ENCODE measurements around the gene EHBP1. TPM values are rescaled to one million over a fixed set of nuclear protein-coding genes. Genes with fewer than 3 reads are reported as not detected.

Gene EHBP1
- total and polyA plus RNA-seq, 2 experiments from 2014 or later = 27.2 to 47.9 TPM

DNA sequence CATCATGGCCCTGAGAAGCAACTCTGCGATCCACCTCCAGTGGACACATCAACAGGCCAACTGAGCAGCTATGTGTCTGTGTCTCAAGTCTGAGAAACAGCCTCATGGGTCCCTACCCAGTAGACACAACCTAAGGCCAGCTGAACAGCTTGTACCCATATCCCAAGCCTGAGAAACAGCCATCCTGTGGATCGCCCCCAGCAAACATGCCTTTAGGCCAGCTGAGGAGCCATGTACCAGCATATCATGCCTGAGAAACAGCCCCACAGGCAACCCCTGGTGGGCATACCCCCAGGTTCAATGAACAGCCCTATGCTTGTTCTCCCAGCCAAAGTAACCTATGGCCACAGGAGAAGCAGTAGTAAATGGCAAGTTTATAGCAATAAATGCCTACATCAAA is 218.4 kb downstream of the EHBP1 start:
- Histone ChIP-seq H3K27me3 (ENCODE audit: insufficient read depth) (no peaks in the 10 kb centered on the region), H3K79me2 (replicated peaks; ENCODE audit: insufficient read depth) (no peaks in the 10 kb centered on the region), H3K4me2 (no peak overlapping the region), H3K4me3 (no peak overlapping the region), H4K20me1 (replicated peaks; ENCODE audit: insufficient read depth) (no peaks in the 10 kb centered on the region), H2AFZ (no peak overlapping the region), H3F3A (replicated peaks; ENCODE audit: low read depth) (no peaks in the 10 kb centered on the region), H3K36me3 (ENCODE audit: insufficient read depth) (no peaks in the 10 kb centered on the region), H3K4me1 (ENCODE audit: insufficient read depth) (no peaks in the 10 kb centered on the region), H3K9me2 (ENCODE audit: insufficient read depth) (no peaks in the 10 kb centered on the region; the same call in none of the 2 replicates), H3K27ac (ENCODE audit: low read depth) (no peak overlapping the region)
- Mint-ChIP-seq H3K9me3 (peaks cover 33% of the 10 kb centered on the region), H3K27me3 (ENCODE audit: insufficient read depth, low read depth, poor library complexity) (peaks cover 2% of the 10 kb centered on the region), H3K27ac (no peak overlapping the region), H3K4me1 (no peaks in the 10 kb centered on the region; the same call in 2 of the 3 replicates), H3K36me3 (ENCODE audit: low read depth) (peaks cover 56% of the 10 kb centered on the region), H3K4me3 (no peak overlapping the region)
- TF ChIP-seq STAT1 (IDR thresholded peaks at IDR 0.05; ENCODE audit: unreplicated experiment) (no peak), JUNB (IDR thresholded peaks at IDR 0.05; ENCODE audit: unreplicated experiment) (no peak), CREB1 (CRISPR knock-in tag; IDR thresholded peaks at IDR 0.05; ENCODE audit: low read depth) (no peak), ZNF114 (CRISPR knock-in tag; IDR thresholded peaks at IDR 0.05) (no peak)
- TF ChIP-seq, protein P1, sequence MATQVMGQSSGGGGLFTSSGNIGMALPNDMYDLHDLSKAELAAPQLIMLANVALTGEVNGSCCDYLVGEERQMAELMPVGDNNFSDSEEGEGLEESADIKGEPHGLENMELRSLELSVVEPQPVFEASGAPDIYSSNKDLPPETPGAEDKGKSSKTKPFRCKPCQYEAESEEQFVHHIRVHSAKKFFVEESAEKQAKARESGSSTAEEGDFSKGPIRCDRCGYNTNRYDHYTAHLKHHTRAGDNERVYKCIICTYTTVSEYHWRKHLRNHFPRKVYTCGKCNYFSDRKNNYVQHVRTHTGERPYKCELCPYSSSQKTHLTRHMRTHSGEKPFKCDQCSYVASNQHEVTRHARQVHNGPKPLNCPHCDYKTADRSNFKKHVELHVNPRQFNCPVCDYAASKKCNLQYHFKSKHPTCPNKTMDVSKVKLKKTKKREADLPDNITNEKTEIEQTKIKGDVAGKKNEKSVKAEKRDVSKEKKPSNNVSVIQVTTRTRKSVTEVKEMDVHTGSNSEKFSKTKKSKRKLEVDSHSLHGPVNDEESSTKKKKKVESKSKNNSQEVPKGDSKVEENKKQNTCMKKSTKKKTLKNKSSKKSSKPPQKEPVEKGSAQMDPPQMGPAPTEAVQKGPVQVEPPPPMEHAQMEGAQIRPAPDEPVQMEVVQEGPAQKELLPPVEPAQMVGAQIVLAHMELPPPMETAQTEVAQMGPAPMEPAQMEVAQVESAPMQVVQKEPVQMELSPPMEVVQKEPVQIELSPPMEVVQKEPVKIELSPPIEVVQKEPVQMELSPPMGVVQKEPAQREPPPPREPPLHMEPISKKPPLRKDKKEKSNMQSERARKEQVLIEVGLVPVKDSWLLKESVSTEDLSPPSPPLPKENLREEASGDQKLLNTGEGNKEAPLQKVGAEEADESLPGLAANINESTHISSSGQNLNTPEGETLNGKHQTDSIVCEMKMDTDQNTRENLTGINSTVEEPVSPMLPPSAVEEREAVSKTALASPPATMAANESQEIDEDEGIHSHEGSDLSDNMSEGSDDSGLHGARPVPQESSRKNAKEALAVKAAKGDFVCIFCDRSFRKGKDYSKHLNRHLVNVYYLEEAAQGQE (IDR thresholded peaks at IDR 0.05; ENCODE audit: unreplicated experiment) = no peak
- TF ChIP-seq, protein P2, sequence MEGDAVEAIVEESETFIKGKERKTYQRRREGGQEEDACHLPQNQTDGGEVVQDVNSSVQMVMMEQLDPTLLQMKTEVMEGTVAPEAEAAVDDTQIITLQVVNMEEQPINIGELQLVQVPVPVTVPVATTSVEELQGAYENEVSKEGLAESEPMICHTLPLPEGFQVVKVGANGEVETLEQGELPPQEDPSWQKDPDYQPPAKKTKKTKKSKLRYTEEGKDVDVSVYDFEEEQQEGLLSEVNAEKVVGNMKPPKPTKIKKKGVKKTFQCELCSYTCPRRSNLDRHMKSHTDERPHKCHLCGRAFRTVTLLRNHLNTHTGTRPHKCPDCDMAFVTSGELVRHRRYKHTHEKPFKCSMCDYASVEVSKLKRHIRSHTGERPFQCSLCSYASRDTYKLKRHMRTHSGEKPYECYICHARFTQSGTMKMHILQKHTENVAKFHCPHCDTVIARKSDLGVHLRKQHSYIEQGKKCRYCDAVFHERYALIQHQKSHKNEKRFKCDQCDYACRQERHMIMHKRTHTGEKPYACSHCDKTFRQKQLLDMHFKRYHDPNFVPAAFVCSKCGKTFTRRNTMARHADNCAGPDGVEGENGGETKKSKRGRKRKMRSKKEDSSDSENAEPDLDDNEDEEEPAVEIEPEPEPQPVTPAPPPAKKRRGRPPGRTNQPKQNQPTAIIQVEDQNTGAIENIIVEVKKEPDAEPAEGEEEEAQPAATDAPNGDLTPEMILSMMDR (conservative IDR thresholded peaks at IDR 0.05; ENCODE audit: low read depth in 2 of 2) = no peak
- TF ChIP-seq, protein P3, sequence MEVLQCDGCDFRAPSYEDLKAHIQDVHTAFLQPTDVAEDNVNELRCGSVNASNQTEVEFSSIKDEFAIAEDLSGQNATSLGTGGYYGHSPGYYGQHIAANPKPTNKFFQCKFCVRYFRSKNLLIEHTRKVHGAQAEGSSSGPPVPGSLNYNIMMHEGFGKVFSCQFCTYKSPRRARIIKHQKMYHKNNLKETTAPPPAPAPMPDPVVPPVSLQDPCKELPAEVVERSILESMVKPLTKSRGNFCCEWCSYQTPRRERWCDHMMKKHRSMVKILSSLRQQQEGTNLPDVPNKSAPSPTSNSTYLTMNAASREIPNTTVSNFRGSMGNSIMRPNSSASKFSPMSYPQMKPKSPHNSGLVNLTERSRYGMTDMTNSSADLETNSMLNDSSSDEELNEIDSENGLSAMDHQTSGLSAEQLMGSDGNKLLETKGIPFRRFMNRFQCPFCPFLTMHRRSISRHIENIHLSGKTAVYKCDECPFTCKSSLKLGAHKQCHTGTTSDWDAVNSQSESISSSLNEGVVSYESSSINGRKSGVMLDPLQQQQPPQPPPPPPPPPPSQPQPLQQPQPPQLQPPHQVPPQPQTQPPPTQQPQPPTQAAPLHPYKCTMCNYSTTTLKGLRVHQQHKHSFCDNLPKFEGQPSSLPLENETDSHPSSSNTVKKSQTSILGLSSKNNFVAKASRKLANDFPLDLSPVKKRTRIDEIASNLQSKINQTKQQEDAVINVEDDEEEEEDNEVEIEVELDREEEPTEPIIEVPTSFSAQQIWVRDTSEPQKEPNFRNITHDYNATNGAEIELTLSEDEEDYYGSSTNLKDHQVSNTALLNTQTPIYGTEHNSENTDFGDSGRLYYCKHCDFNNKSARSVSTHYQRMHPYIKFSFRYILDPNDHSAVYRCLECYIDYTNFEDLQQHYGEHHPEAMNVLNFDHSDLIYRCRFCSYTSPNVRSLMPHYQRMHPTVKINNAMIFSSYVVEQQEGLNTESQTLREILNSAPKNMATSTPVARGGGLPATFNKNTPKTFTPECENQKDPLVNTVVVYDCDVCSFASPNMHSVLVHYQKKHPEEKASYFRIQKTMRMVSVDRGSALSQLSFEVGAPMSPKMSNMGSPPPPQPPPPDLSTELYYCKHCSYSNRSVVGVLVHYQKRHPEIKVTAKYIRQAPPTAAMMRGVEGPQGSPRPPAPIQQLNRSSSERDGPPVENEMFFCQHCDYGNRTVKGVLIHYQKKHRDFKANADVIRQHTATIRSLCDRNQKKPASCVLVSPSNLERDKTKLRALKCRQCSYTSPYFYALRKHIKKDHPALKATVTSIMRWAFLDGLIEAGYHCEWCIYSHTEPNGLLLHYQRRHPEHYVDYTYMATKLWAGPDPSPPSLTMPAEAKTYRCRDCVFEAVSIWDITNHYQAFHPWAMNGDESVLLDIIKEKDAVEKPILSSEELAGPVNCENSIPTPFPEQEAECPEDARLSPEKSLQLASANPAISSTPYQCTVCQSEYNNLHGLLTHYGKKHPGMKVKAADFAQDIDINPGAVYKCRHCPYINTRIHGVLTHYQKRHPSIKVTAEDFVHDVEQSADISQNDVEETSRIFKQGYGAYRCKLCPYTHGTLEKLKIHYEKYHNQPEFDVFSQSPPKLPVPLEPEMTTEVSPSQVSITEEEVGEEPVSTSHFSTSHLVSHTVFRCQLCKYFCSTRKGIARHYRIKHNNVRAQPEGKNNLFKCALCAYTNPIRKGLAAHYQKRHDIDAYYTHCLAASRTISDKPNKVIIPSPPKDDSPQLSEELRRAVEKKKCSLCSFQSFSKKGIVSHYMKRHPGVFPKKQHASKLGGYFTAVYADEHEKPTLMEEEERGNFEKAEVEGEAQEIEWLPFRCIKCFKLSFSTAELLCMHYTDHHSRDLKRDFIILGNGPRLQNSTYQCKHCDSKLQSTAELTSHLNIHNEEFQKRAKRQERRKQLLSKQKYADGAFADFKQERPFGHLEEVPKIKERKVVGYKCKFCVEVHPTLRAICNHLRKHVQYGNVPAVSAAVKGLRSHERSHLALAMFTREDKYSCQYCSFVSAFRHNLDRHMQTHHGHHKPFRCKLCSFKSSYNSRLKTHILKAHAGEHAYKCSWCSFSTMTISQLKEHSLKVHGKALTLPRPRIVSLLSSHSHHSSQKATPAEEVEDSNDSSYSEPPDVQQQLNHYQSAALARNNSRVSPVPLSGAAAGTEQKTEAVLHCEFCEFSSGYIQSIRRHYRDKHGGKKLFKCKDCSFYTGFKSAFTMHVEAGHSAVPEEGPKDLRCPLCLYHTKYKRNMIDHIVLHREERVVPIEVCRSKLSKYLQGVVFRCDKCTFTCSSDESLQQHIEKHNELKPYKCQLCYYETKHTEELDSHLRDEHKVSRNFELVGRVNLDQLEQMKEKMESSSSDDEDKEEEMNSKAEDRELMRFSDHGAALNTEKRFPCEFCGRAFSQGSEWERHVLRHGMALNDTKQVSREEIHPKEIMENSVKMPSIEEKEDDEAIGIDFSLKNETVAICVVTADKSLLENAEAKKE (CRISPR knock-in tag; IDR thresholded peaks at IDR 0.05) = no peak
- TF ChIP-seq, protein P4, sequence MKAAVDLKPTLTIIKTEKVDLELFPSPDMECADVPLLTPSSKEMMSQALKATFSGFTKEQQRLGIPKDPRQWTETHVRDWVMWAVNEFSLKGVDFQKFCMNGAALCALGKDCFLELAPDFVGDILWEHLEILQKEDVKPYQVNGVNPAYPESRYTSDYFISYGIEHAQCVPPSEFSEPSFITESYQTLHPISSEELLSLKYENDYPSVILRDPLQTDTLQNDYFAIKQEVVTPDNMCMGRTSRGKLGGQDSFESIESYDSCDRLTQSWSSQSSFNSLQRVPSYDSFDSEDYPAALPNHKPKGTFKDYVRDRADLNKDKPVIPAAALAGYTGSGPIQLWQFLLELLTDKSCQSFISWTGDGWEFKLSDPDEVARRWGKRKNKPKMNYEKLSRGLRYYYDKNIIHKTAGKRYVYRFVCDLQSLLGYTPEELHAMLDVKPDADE (IDR thresholded peaks at IDR 0.05) = no peak
- DNase-seq (ENCODE audit: low spot score) (no peak), ATAC-seq (no peak)

Measured in GM23338 (cell line).